A673 (cell line): ENCODE data around the gene SLC2A1. TPM values are rescaled to one million over a fixed set of nuclear protein-coding genes. Genes with fewer than 3 reads are reported as not detected.

ENCODE experiments used
- BruUV-seq: library from RNA; stranded (reverse); fragments of 400-500 nt; replicated peaks from 2 replicates; lab custom pipeline; 2021; lab: Mats Ljungman, UMichigan
- CTCF ChIA-PET: fragments of 300-600 bp; sonication (Branson Sonifier 250); formaldehyde crosslinking; loops from one replicate; lab custom pipeline; 2022; ENCODE audit warnings: antibody characterized with exemption; lab: Charles Lee
- POLR2A ChIA-PET: fragments of 300-600 bp; sonication (Branson Sonifier 250); formaldehyde crosslinking; loops from one replicate; lab custom pipeline; 2022; ENCODE audit warnings: antibody characterized with exemption; ENCODE audit not compliant: low non-redundant PET; lab: Charles Lee
- DNase-seq: peaks from one replicate; pipeline ENCODE4 v3.0.0-alpha.2; 2015; ENCODE audit warnings: low spot score
- H3K27ac ChIP-seq: fragments of 200-600 bp; sonication (generic); 2 replicates; pipeline ENCODE4 v1.5.1; 2016; ENCODE audit warnings: mixed run types, low read depth, mild to moderate bottlenecking, mixed read lengths, antibody characterized with exemption, low read length; ENCODE audit not compliant: poor library complexity, severe bottlenecking
- H3K27me3 ChIP-seq: fragments of 200-600 bp; sonication (generic); replicated peaks from 2 replicates; pipeline ENCODE4 v1.6.1; 2017; ENCODE audit warnings: mixed run types, low read depth, mild to moderate bottlenecking, mixed read lengths, antibody characterized with exemption, low read length; ENCODE audit not compliant: insufficient read depth, poor library complexity
- H3K36me3 ChIP-seq: fragments of 200-600 bp; sonication (generic); 2 replicates; pipeline ENCODE4 v1.6.1; 2016; ENCODE audit warnings: mixed run types, mild to moderate bottlenecking, mixed read lengths, antibody characterized with exemption, low read length; ENCODE audit not compliant: insufficient read depth, poor library complexity, severe bottlenecking
- H3K4me1 ChIP-seq: fragments of 200-600 bp; sonication (generic); 2 replicates; pipeline ENCODE4 v1.6.1; 2017; ENCODE audit warnings: mixed run types, mild to moderate bottlenecking, mixed read lengths, antibody characterized with exemption, low read length; ENCODE audit not compliant: insufficient read depth, poor library complexity, severe bottlenecking
- H3K4me3 ChIP-seq: fragments of 200-600 bp; sonication (generic); 2 replicates; pipeline ENCODE4 v1.5.1; 2016; ENCODE audit warnings: low read depth, mixed run types, mild to moderate bottlenecking, mixed read lengths, low read length; ENCODE audit not compliant: poor library complexity, severe bottlenecking
- H3K9me3 ChIP-seq: fragments of 200-600 bp; sonication (generic); 2 replicates; pipeline ENCODE4 v1.6.1; 2016; ENCODE audit warnings: mixed run types, low read depth, mild to moderate bottlenecking, mixed read lengths, antibody characterized with exemption, low read length; ENCODE audit not compliant: poor library complexity, severe bottlenecking
- CTCF ChIP-seq: fragments of 300-800, 200-600 bp; sonication (generic); conservative IDR thresholded peaks from 2 replicates; pipeline ENCODE4 v1.5.1; 2017; ENCODE audit warnings: low read depth, mild to moderate bottlenecking, antibody characterized with exemption, low read length, moderate library complexity, mixed read lengths
- EZH2 ChIP-seq: fragments of 200-600 bp; sonication (generic); IDR thresholded peaks from 2 replicates; pipeline ENCODE4 v1.6.1; 2017; ENCODE audit warnings: borderline replicate concordance, low read depth, mild to moderate bottlenecking, mixed read lengths, antibody characterized with exemption, low read length; ENCODE audit not compliant: poor library complexity, severe bottlenecking
- intact Hi-C: fragments of 100-400 bp; cut with micrococcal nuclease; formaldehyde crosslinking; loops from one replicate; pipeline ENCODE4 v1.10.0; 2022; ENCODE audit not compliant: unreplicated experiment
- total RNA-seq: library from RNA; stranded (reverse); gene quantifications from 2 replicates; pipeline ENCODE4 v1.2.3, GENCODE V29; 2021

The SLC2A1 gene
- total RNA-seq, 1 experiment from 2014 or later = 36.7 TPM

DNA sequence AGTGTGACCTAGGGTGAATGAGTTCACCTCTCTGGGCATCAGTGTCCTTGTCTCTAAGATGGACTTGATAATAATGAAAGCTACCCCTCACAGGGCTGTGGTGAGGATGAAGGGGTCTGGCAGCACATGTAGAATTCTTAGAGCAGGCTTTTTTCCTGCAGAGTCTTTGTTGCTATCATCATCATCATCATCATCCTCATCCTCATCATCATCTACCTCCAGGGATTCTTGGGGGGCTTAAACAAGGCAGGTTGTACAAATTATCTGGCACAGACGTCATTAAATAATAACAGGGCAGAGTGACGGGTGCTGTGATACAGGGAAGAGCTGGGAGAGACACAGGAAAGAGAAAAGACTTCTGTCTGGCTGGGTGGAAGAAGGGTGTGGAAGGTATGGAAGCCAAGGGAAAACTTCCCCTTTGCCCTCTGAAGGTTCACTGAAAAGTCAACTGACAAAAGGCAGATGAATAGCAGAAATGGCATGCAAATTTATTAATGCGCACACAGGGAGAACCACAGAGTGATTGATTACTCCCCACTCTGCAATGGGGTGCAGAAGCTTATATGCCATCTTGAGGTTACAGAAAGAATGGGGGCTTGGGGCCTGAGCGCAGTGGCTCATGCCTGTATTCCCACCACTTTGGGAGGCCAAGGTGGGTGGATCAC is 17.0 kb upstream of the SLC2A1 start:
- ChIA-PET POLR2A (no interaction called here), CTCF (no interaction called here)
- H3K36me3 ChIP-seq = no peaks in the 10 kb centered on the region
- intact Hi-C loops = no loop called here
- DNase-seq = no peak
- no peak for TF ChIP-seq EZH2
- TF ChIP-seq CTCF = no peak
- no peaks in the 10 kb centered on the region for H3K9me3 ChIP-seq
- H3K4me1 ChIP-seq = no peaks in the 10 kb centered on the region
- H3K27ac ChIP-seq = no peak overlapping the region
- H3K4me3 ChIP-seq = no peak overlapping the region
- BruUV-seq = no TSS peak
- H3K27me3 ChIP-seq = no peaks in the 10 kb centered on the region

- no peaks in the 10 kb centered on the region for H3K36me3 ChIP-seq
- H3K27me3 ChIP-seq = no peaks in the 10 kb centered on the region
- no peak overlapping the region for H3K4me3 ChIP-seq
- TF ChIP-seq CTCF = no peak
- no peak for TF ChIP-seq EZH2
- no peak overlapping the region for H3K27ac ChIP-seq
- H3K9me3 ChIP-seq = no peaks in the 10 kb centered on the region
- CTCF ChIA-PET = no interaction called here
- H3K4me1 ChIP-seq = no peaks in the 10 kb centered on the region
- intact Hi-C loops = no loop called here
- no peak for DNase-seq
- no TSS peak for BruUV-seq
- POLR2A ChIA-PET = no interaction called here
Observed at GRCh38 chr1:42974767-42975437, 16.2 kb upstream of the SLC2A1 start.

GRCh38 chr1:42973799-42974198 is 15.1 kb upstream of the SLC2A1 start:
- Histone ChIP-seq H3K27ac (no peak overlapping the region), H3K4me3 (no peak overlapping the region), H3K4me1 (no peaks in the 10 kb centered on the region), H3K36me3 (no peaks in the 10 kb centered on the region), H3K27me3 (no peaks in the 10 kb centered on the region), H3K9me3 (no peaks in the 10 kb centered on the region)
- CTCF ChIA-PET = no interaction called here
- intact Hi-C loops = no loop called here
- TF ChIP-seq CTCF = no peak
- POLR2A ChIA-PET = no interaction called here
- no TSS peak for BruUV-seq
- no peak for DNase-seq
